Osteoblast (primary cell): Measurements from ENCODE around the gene TMIE. TPM values are rescaled to one million over a fixed set of nuclear protein-coding genes. Genes with fewer than 3 reads are reported as not detected.

Source experiments
- DNase-seq: peaks from one replicate; pipeline ENCODE4 v3.0.0; 2011; ENCODE audit warnings: low spot score, mixed read lengths; ENCODE audit not compliant: insufficient read length; ENCODE audit errors: missing footprints
- H2AFZ ChIP-seq: 2 replicates; pipeline ENCODE4 v1.6.0; 2011; ENCODE audit warnings: mild to moderate bottlenecking, low read length
- H3K27ac ChIP-seq: 2 replicates; pipeline ENCODE4 v1.5.1; 2011; ENCODE audit warnings: mild to moderate bottlenecking, low read depth, low read length, moderate library complexity
- H3K27me3 ChIP-seq: 2 replicates; pipeline ENCODE4 v1.6.0; 2012; ENCODE audit warnings: mild to moderate bottlenecking, control low read depth, inconsistent platforms, low read length, moderate library complexity; ENCODE audit not compliant: insufficient read depth
- H3K36me3 ChIP-seq: 2 replicates; pipeline ENCODE4 v1.5.1; 2011; ENCODE audit warnings: mild to moderate bottlenecking, low read length, control low read depth, moderate library complexity; ENCODE audit not compliant: insufficient read depth
- H3K4me1 ChIP-seq: 2 replicates; pipeline ENCODE4 v1.5.1; 2011; ENCODE audit warnings: mild to moderate bottlenecking, low read length, control low read depth, moderate library complexity; ENCODE audit not compliant: insufficient read depth
- H3K4me2 ChIP-seq: 2 replicates; pipeline ENCODE4 v1.6.0; 2011; ENCODE audit warnings: mild to moderate bottlenecking, low read length; ENCODE audit not compliant: insufficient read depth
- H3K4me3 ChIP-seq: fragments of 200-600 bp; sonication (generic); 3 replicates; pipeline ENCODE4 v1.5.1; 2012; ENCODE audit warnings: mild to moderate bottlenecking, low read length, inconsistent platforms; ENCODE audit not compliant: insufficient read depth
- H3K79me2 ChIP-seq: 2 replicates; pipeline ENCODE4 v1.6.0; 2012; ENCODE audit warnings: mild to moderate bottlenecking, low read length, control low read depth, inconsistent platforms; ENCODE audit not compliant: insufficient read depth
- H3K9me3 ChIP-seq: 2 replicates; pipeline ENCODE4 v1.5.1; 2011; ENCODE audit warnings: low read depth, low read length, control low read depth
- H4K20me1 ChIP-seq: 2 replicates; pipeline ENCODE4 v1.6.0; 2012; ENCODE audit warnings: mild to moderate bottlenecking, low read length, control low read depth; ENCODE audit not compliant: insufficient read depth
- total RNA-seq: library from RNA; depleted of rRNA; stranded (reverse); fragments of >200 nt; gene quantifications from 2 replicates; pipeline ENCODE4 v1.2.3, GENCODE V29; 2012
- TF ChIP-seq, protein P1 (sequence below): IDR thresholded peaks from 2 replicates; pipeline ENCODE4 v1.5.1; 2011; ENCODE audit warnings: mild to moderate bottlenecking, low read depth, low read length, moderate library complexity; ENCODE audit errors: extremely low read depth

Gene TMIE
- total RNA-seq, 1 donor, result under 0.01 TPM

DNA sequence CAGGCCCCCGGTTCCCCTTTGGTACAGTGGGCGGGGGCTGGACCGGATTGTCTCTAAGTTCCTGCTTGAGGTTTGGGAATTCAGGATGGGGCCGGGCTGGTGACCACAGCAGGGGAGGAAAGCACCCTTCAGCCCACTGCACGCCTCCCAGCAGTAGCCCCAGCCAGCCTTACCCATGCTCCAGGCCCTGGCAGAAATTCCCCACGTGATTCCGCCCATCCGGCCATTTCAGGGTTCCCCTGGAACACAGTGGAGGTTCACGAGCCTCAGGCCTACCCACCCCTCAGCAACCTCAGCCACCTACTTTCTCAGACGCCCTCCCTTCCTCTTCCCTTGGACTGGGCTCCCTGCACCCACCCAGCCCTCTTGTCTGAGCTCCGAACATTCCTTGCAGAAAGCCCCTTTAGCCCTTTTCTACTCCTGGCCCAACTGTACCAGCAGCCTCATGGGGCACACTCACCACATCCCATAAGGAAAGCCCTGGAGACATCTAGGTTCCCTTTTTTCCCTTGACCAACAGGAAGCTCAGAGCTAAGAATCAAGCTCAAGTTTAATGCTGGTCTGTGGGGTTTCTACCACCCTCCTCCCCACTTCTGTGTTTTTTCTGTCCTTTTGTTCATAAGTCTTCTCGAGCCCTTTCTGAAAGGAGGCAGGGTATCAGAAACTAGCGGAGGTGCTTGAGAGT is 19.2 kb upstream of the TMIE start:
- Histone ChIP-seq H3K4me2 (no peak overlapping the region), H2AFZ (no peak overlapping the region), H3K36me3 (no peaks in the 10 kb centered on the region), H3K27ac (no peak overlapping the region), H3K4me3 (no peak overlapping the region), H3K9me3 (no peaks in the 10 kb centered on the region), H3K27me3 (no peaks in the 10 kb centered on the region), H4K20me1 (no peaks in the 10 kb centered on the region), H3K4me1 (no peaks in the 10 kb centered on the region), H3K79me2 (no peaks in the 10 kb centered on the region)
- no peak for DNase-seq
- TF ChIP-seq, protein P1, sequence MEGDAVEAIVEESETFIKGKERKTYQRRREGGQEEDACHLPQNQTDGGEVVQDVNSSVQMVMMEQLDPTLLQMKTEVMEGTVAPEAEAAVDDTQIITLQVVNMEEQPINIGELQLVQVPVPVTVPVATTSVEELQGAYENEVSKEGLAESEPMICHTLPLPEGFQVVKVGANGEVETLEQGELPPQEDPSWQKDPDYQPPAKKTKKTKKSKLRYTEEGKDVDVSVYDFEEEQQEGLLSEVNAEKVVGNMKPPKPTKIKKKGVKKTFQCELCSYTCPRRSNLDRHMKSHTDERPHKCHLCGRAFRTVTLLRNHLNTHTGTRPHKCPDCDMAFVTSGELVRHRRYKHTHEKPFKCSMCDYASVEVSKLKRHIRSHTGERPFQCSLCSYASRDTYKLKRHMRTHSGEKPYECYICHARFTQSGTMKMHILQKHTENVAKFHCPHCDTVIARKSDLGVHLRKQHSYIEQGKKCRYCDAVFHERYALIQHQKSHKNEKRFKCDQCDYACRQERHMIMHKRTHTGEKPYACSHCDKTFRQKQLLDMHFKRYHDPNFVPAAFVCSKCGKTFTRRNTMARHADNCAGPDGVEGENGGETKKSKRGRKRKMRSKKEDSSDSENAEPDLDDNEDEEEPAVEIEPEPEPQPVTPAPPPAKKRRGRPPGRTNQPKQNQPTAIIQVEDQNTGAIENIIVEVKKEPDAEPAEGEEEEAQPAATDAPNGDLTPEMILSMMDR, result no peak

DNA sequence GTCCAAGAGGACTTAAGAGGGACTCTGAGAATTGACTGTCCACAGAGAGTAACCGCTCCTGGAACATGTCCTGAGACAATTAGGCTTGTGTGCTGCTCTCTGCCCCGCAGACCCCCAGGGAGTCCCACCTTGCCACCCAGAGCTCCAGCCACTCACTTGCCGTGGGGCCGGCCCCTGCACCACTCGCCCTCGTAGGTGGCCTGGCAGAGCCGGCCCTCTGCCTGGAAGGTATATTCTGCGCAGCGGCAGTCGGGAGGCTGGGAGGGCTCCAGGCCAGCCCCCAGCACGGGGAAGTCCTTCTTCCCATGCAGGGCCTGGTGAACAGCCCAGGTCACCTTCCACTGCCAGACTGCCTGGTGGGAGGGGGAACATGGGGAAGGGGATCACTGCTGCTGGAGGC is 18.2 kb upstream of the TMIE start:
- Histone ChIP-seq H3K4me1 (no peaks in the 10 kb centered on the region), H3K27me3 (no peaks in the 10 kb centered on the region), H4K20me1 (no peaks in the 10 kb centered on the region), H3K4me2 (no peak overlapping the region), H3K4me3 (no peak overlapping the region), H3K9me3 (no peaks in the 10 kb centered on the region), H3K36me3 (no peaks in the 10 kb centered on the region), H3K27ac (no peak overlapping the region), H3K79me2 (no peaks in the 10 kb centered on the region), H2AFZ (no peak overlapping the region)
- TF ChIP-seq, protein P1, result no peak
- DNase-seq, result no peak

DNA sequence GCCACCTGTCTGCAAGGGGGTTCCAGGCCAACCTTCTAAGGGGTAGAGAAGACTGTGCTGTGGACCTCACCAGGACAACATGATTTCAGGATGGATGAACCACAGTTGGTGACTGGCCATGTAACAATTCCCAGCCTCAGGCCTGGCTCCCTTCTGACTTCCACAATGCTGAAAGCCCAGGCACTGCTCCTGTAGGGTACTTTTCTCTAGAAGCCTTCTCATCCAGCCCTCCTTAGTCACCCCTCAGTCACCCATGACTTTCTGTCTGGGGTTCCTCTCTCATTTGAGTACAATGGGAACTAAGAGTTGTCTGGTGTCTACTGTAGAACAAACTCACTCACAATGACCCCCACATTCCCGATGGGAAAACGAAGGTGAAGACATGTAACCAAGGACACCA is 16.3 kb upstream of the TMIE start:
- Histone ChIP-seq H3K79me2 (no peaks in the 10 kb centered on the region), H3K4me2 (no peak overlapping the region), H3K36me3 (no peaks in the 10 kb centered on the region), H3K9me3 (no peaks in the 10 kb centered on the region), H2AFZ (no peak overlapping the region), H3K4me3 (no peak overlapping the region), H3K27ac (no peak overlapping the region), H3K4me1 (no peaks in the 10 kb centered on the region), H3K27me3 (no peaks in the 10 kb centered on the region), H4K20me1 (no peaks in the 10 kb centered on the region)
- TF ChIP-seq, protein P1, result no peak
- no peak for DNase-seq

DNA sequence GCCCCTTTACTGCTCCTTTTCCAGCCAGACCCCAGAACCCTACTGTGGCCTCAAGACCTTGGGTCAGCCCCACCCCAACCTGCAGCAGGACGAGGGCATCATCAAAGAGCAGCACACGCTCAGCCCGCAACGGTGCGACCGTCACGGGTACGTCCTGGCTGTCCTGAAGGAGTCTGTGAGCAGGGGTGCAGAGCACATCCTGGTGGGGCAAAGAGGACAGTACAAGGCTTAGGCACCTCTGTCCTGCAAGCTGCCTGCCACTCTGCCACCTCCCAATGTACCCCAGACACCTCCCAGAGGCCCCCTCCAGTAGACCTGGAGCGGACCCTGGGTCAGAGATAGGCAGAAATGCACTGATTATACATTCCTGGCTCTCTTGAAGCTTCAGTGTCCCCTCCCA is 15.7 kb upstream of the TMIE start:
- Histone ChIP-seq H3K27me3 (no peaks in the 10 kb centered on the region), H3K4me1 (no peaks in the 10 kb centered on the region), H4K20me1 (no peaks in the 10 kb centered on the region), H3K79me2 (no peaks in the 10 kb centered on the region), H3K4me2 (no peak overlapping the region), H2AFZ (no peak overlapping the region), H3K4me3 (no peak overlapping the region), H3K27ac (no peak overlapping the region), H3K9me3 (no peaks in the 10 kb centered on the region), H3K36me3 (no peaks in the 10 kb centered on the region)
- no peak for DNase-seq
- TF ChIP-seq, protein P1, result no peak
